SK-N-SH (cell line): ENCODE data around the gene SETD7. TPM values are rescaled to one million over a fixed set of nuclear protein-coding genes. Genes with fewer than 3 reads are reported as not detected.

ENCODE experiments used
- CTCF ChIA-PET: fragments of 300-600, 350-600 bp; formaldehyde crosslinking; extraction: SDS; loops from one replicate; lab custom pipeline; 2021; lab: Yijun Ruan, JAX
- POLR2A ChIA-PET: fragments of 350-600 bp; sonication (Branson Sonifier 250); formaldehyde crosslinking; extraction: SDS; loops from one replicate; lab custom pipeline; 2020; ENCODE audit warnings: antibody characterized with exemption, inconsistent platforms; lab: Yijun Ruan, JAX
- DNase-seq: peaks from one replicate; pipeline ENCODE4 v3.0.0; 2012
- H2AFZ ChIP-seq: fragments of 200-600 bp; sonication (generic); 2 replicates; pipeline ENCODE4 v1.8.1; 2016; ENCODE audit warnings: antibody characterized with exemption, mild to moderate bottlenecking, low read depth
- H3F3A ChIP-seq: fragments of 200-600 bp; sonication (generic); replicated peaks from 2 replicates; pipeline ENCODE3; 2016; ENCODE audit warnings: antibody characterized with exemption, mild to moderate bottlenecking; ENCODE audit not compliant: insufficient read depth
- H3K27ac ChIP-seq, 2 experiments: fragments of 200-500 bp in 1 of 2; fragments of 200-600 bp in 1 of 2; sonication (Bioruptor generic) in 1 of 2; sonication (generic), shearing (Covaris generic) in 1 of 2; 2 replicates each; pipeline versions ENCODE4 v1.5.1 to v1.6.1; 2014 to 2016; ENCODE audit warnings: low read depth in 2 of 2, inconsistent platforms in 1 of 2, low read length in 1 of 2, mild to moderate bottlenecking in 1 of 2, mixed read lengths in 1 of 2
- H3K27me3 ChIP-seq: fragments of 200-600 bp; sonication (generic), shearing (Covaris generic); 2 replicates; pipeline ENCODE4 v1.6.1; 2016; ENCODE audit warnings: mixed run types; ENCODE audit not compliant: insufficient read depth
- H3K36me3 ChIP-seq, 2 experiments: fragments of 200-500 bp in 1 of 2; fragments of 200-600 bp in 1 of 2; sonication (Bioruptor generic) in 1 of 2; sonication (generic) in 1 of 2; replicated peaks in 1 of 2; 2 replicates each; pipeline versions ENCODE3 to v1.5.1; 2014 to 2016; ENCODE audit warnings: low read length in 1 of 2, mild to moderate bottlenecking in 1 of 2; ENCODE audit not compliant: insufficient read depth in 2 of 2, control insufficient read depth in 1 of 2
- H3K4me1 ChIP-seq, 2 experiments: fragments of 200-500 bp in 1 of 2; fragments of 200-600 bp in 1 of 2; sonication (Bioruptor generic) in 1 of 2; sonication (generic), shearing (Covaris generic) in 1 of 2; 2 replicates each; pipeline versions ENCODE4 v1.5.1 to v1.6.1; 2014 to 2016; ENCODE audit warnings: low read depth in 1 of 2, low read length in 1 of 2, mixed run types in 1 of 2; ENCODE audit not compliant: insufficient read depth in 2 of 2, control insufficient read depth in 1 of 2
- H3K4me2 ChIP-seq: fragments of 200-600 bp; sonication (generic), shearing (Covaris generic); 2 replicates; pipeline ENCODE4 v1.6.1; 2017; ENCODE audit warnings: mixed run types
- H3K4me3 ChIP-seq, 2 experiments: fragments of 200-500 bp in 1 of 2; fragments of 200-600 bp in 1 of 2; sonication (Bioruptor generic) in 1 of 2; sonication (generic), shearing (Covaris generic) in 1 of 2; 2 replicates each; pipeline versions ENCODE4 v1.5.1 to v1.8.1; 2014 to 2016; ENCODE audit warnings: low read depth in 2 of 2, inconsistent platforms in 1 of 2, low read length in 1 of 2, mild to moderate bottlenecking in 1 of 2, mixed read lengths in 1 of 2, moderate library complexity in 1 of 2
- H3K79me2 ChIP-seq: fragments of 200-600 bp; sonication (generic); 2 replicates; pipeline ENCODE4 v1.8.1; 2017; ENCODE audit warnings: mild to moderate bottlenecking; ENCODE audit not compliant: insufficient read depth
- H3K9ac ChIP-seq: fragments of 200-600 bp; sonication (generic); 2 replicates; pipeline ENCODE4 v1.6.1; 2017; ENCODE audit warnings: mixed run types
- H3K9me2 ChIP-seq: fragments of 200-600 bp; sonication (generic); 2 replicates; pipeline ENCODE4 v1.6.1; 2017; ENCODE audit warnings: mixed run types
- H3K9me3 ChIP-seq: fragments of 200-600 bp; sonication (generic); 2 replicates; pipeline ENCODE4 v1.6.1; 2017; ENCODE audit warnings: mixed run types, mild to moderate bottlenecking, moderate library complexity
- H4K20me1 ChIP-seq: fragments of 200-600 bp; sonication (generic); 2 replicates; pipeline ENCODE4 v1.6.1; 2017; ENCODE audit warnings: mild to moderate bottlenecking, mixed run types; ENCODE audit not compliant: insufficient read depth
- CHD2 ChIP-seq: fragments of 150-350 bp; IDR thresholded peaks from 2 replicates; pipeline ENCODE4 v1.6.1; 2018; ENCODE audit warnings: low read length; ENCODE audit not compliant: partially characterized antibody
- ELF1 ChIP-seq: IDR thresholded peaks from 2 replicates; pipeline ENCODE4 v1.4.0; 2012
- EZH2phosphoT487 ChIP-seq: fragments of 200-600 bp; sonication (generic); IDR thresholded peaks from 2 replicates; pipeline ENCODE4 v1.6.1; 2017; ENCODE audit warnings: low read depth, mixed run types, mild to moderate bottlenecking, antibody characterized with exemption, moderate library complexity, borderline replicate concordance
- FOSL2 ChIP-seq: IDR thresholded peaks from 2 replicates; pipeline ENCODE4 v1.4.0; 2012; ENCODE audit warnings: low read depth, mild to moderate bottlenecking, moderate library complexity, borderline replicate concordance
- GATA2 ChIP-seq: sonication (generic); formaldehyde crosslinking; IDR thresholded peaks from 2 replicates; pipeline ENCODE4 v1.5.0; 2020; ENCODE audit warnings: mild to moderate bottlenecking, missing genetic modification reagents
- JUND ChIP-seq: IDR thresholded peaks from 2 replicates; pipeline ENCODE4 v1.4.0; 2012
- MEF2A ChIP-seq: IDR thresholded peaks from 2 replicates; pipeline ENCODE4 v1.4.0; 2012; ENCODE audit warnings: low read depth, borderline replicate concordance
- MXI1 ChIP-seq: IDR thresholded peaks from 2 replicates; pipeline ENCODE4 v1.6.1; 2012; ENCODE audit warnings: mild to moderate bottlenecking, low read depth, low read length, improper control_type of control experiment
- RAD21 ChIP-seq: IDR thresholded peaks from 2 replicates; pipeline ENCODE4 v1.6.1; 2012; ENCODE audit warnings: mild to moderate bottlenecking, low read length
- RXRA ChIP-seq: IDR thresholded peaks from 2 replicates; pipeline ENCODE4 v1.4.0; 2012; ENCODE audit warnings: low read depth, mild to moderate bottlenecking, borderline replicate concordance
- SIN3A ChIP-seq: IDR thresholded peaks from 2 replicates; pipeline ENCODE4 v1.6.1; 2012; ENCODE audit warnings: low read depth, mild to moderate bottlenecking, low read length, moderate library complexity, borderline replicate concordance
- SMC3 ChIP-seq: IDR thresholded peaks from 2 replicates; pipeline ENCODE4 v1.6.1; 2012; ENCODE audit warnings: low read depth, low read length, improper control_type of control experiment
- TEAD4 ChIP-seq: IDR thresholded peaks from 2 replicates; pipeline ENCODE4 v1.4.0; 2012; ENCODE audit warnings: mild to moderate bottlenecking, borderline replicate concordance; ENCODE audit not compliant: insufficient read depth
- YY1 ChIP-seq: IDR thresholded peaks from 2 replicates; pipeline ENCODE4 v1.4.0; 2012; ENCODE audit warnings: low read depth, mild to moderate bottlenecking
- WGBS: methylation state at CpG from one replicate; pipeline ENCODE4 v1.1.6; 2017; ENCODE audit warnings: low lambda C conversion rate; 5-methylcytosine and 5-hydroxymethylcytosine counted together
- polyA plus RNA-seq, 3 experiments: library from polyadenylated mRNA; depleted of rRNA; stranded (reverse); fragments of >200 nt; gene quantifications; 2 replicates each; pipeline ENCODE4 v1.2.3, GENCODE V29; 2012
- TF ChIP-seq, protein P1 (sequence below): fragments of 200-600 bp; sonication (generic); IDR thresholded peaks from 2 replicates; pipeline ENCODE4 v1.6.1; 2017; ENCODE audit warnings: antibody characterized with exemption, mild to moderate bottlenecking, moderate library complexity
- TF ChIP-seq, protein P2 (sequence below): fragments of 150-350 bp; IDR thresholded peaks from 2 replicates; pipeline ENCODE4 v1.6.1; 2016; ENCODE audit warnings: mild to moderate bottlenecking, low read depth, low read length
- TF ChIP-seq, protein P3 (sequence below): IDR thresholded peaks from 2 replicates; pipeline ENCODE4; 2012
- TF ChIP-seq, protein P4 (sequence below): IDR thresholded peaks from 2 replicates; pipeline ENCODE4 v1.4.0; 2012; ENCODE audit warnings: low read depth, borderline replicate concordance
- TF ChIP-seq, protein P5 (sequence below): fragments of 150-350 bp; IDR thresholded peaks from 2 replicates; pipeline ENCODE4 v1.6.1; 2017; ENCODE audit warnings: antibody characterized with exemption, low read length, low read depth, borderline replicate concordance
- TF ChIP-seq, protein P6 (sequence below): IDR thresholded peaks from 2 replicates; pipeline ENCODE4 v1.6.1; 2012; ENCODE audit warnings: mild to moderate bottlenecking, low read depth, low read length, moderate library complexity
- TF ChIP-seq, protein P7 (sequence below): IDR thresholded peaks from 2 replicates; pipeline ENCODE4 v1.4.0; 2012; ENCODE audit warnings: low read depth

Gene SETD7
- polyA plus RNA-seq, 1 of the 3 experiments (the other 2 are of a cell fraction): 5.0 TPM

DNA sequence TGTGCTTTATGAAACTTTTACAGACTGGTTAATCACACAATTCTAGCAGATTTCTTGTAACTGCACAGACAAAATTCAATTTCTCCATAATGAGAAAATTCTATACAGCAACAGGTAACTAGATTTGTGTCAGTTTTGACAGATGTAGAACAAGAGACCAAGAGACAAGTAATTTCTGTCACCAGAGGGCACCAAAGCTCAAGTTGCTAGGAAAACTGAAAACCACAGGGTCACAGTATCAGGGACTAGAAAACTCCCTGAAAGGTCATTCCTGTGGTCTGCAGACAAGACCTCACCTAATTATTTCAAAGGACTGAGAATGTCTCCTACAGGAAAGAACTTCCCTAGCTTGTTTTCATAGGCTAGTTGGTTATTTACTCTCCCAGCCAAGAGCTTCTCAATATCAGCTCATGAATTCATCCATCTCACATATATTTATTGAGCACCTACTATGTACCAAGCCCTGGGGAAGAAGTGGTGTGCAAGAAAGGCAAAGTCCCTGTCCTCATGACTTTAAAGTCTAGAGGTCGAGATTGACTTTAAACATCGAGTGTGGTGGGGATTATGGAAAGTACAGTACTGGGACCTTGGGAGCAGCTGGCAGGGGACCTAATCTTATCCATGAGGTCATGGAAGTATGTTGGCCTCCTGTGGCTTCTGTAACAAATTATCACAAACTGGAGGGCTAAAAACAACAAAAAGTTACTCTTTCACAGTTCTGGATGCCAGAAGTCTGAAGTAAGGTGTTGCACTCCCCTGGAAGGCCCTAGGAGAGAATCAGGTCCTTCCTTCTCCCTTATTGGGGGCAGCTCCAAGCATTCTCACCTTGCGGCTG, 47.8 kb upstream of the SETD7 start:
- H3K4me3 ChIP-seq: no peak overlapping the region
- H3K27me3 ChIP-seq: no peaks in the 10 kb centered on the region
- H3K79me2 ChIP-seq: no peaks in the 10 kb centered on the region
- no peak overlapping the region for H2AFZ ChIP-seq
- DNase-seq: peak; percentile 55
- H3F3A ChIP-seq: no peaks in the 10 kb centered on the region
- POLR2A ChIA-PET: no interaction called here
- no peaks in the 10 kb centered on the region for H3K36me3 ChIP-seq
- H4K20me1 ChIP-seq: no peaks in the 10 kb centered on the region
- H3K27ac ChIP-seq: no peak overlapping the region
- CTCF ChIA-PET: interaction anchor here (0.5 to 5.8 kb wide), 37 partner anchors 9 to 1107 kb away, joined by 3 to 157 read pairs (median 6); no protein-coding TSS in a partner anchor
- no peaks in the 10 kb centered on the region for H3K9me3 ChIP-seq
- H3K9ac ChIP-seq: no peak overlapping the region
- H3K9me2 ChIP-seq: no peaks in the 10 kb centered on the region
- H3K4me2 ChIP-seq: no peak overlapping the region
- 50% methylated on average over 3 of the region's 3 CpGs for WGBS
- H3K4me1 ChIP-seq: peaks cover 0 to 17% of the 10 kb centered on the region in 2 experiments; a peak in 1 of 4 replicates
- TF ChIP-seq MXI1: no peak
- TF ChIP-seq, protein P1, sequence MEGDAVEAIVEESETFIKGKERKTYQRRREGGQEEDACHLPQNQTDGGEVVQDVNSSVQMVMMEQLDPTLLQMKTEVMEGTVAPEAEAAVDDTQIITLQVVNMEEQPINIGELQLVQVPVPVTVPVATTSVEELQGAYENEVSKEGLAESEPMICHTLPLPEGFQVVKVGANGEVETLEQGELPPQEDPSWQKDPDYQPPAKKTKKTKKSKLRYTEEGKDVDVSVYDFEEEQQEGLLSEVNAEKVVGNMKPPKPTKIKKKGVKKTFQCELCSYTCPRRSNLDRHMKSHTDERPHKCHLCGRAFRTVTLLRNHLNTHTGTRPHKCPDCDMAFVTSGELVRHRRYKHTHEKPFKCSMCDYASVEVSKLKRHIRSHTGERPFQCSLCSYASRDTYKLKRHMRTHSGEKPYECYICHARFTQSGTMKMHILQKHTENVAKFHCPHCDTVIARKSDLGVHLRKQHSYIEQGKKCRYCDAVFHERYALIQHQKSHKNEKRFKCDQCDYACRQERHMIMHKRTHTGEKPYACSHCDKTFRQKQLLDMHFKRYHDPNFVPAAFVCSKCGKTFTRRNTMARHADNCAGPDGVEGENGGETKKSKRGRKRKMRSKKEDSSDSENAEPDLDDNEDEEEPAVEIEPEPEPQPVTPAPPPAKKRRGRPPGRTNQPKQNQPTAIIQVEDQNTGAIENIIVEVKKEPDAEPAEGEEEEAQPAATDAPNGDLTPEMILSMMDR: peak; percentile 82
- TF ChIP-seq ELF1: no peak
- TF ChIP-seq FOSL2: no peak
- TF ChIP-seq, protein P2, sequence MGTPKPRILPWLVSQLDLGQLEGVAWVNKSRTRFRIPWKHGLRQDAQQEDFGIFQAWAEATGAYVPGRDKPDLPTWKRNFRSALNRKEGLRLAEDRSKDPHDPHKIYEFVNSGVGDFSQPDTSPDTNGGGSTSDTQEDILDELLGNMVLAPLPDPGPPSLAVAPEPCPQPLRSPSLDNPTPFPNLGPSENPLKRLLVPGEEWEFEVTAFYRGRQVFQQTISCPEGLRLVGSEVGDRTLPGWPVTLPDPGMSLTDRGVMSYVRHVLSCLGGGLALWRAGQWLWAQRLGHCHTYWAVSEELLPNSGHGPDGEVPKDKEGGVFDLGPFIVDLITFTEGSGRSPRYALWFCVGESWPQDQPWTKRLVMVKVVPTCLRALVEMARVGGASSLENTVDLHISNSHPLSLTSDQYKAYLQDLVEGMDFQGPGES: no peak
- TF ChIP-seq RXRA: no peak
- TF ChIP-seq, protein P3, sequence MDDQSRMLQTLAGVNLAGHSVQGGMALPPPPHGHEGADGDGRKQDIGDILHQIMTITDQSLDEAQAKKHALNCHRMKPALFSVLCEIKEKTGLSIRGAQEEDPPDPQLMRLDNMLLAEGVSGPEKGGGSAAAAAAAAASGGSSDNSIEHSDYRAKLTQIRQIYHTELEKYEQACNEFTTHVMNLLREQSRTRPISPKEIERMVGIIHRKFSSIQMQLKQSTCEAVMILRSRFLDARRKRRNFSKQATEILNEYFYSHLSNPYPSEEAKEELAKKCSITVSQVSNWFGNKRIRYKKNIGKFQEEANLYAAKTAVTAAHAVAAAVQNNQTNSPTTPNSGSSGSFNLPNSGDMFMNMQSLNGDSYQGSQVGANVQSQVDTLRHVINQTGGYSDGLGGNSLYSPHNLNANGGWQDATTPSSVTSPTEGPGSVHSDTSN: peak; percentile 18; the same call in 1 of the 2 replicates
- TF ChIP-seq JUND: no peak
- no peak for TF ChIP-seq SIN3A
- TF ChIP-seq, protein P4, sequence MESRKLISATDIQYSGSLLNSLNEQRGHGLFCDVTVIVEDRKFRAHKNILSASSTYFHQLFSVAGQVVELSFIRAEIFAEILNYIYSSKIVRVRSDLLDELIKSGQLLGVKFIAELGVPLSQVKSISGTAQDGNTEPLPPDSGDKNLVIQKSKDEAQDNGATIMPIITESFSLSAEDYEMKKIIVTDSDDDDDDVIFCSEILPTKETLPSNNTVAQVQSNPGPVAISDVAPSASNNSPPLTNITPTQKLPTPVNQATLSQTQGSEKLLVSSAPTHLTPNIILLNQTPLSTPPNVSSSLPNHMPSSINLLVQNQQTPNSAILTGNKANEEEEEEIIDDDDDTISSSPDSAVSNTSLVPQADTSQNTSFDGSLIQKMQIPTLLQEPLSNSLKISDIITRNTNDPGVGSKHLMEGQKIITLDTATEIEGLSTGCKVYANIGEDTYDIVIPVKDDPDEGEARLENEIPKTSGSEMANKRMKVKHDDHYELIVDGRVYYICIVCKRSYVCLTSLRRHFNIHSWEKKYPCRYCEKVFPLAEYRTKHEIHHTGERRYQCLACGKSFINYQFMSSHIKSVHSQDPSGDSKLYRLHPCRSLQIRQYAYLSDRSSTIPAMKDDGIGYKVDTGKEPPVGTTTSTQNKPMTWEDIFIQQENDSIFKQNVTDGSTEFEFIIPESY: no peak
- peak; percentile 63 for TF ChIP-seq SMC3
- TF ChIP-seq, protein P5, sequence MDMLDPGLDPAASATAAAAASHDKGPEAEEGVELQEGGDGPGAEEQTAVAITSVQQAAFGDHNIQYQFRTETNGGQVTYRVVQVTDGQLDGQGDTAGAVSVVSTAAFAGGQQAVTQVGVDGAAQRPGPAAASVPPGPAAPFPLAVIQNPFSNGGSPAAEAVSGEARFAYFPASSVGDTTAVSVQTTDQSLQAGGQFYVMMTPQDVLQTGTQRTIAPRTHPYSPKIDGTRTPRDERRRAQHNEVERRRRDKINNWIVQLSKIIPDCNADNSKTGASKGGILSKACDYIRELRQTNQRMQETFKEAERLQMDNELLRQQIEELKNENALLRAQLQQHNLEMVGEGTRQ: no peak
- TF ChIP-seq, protein P6, sequence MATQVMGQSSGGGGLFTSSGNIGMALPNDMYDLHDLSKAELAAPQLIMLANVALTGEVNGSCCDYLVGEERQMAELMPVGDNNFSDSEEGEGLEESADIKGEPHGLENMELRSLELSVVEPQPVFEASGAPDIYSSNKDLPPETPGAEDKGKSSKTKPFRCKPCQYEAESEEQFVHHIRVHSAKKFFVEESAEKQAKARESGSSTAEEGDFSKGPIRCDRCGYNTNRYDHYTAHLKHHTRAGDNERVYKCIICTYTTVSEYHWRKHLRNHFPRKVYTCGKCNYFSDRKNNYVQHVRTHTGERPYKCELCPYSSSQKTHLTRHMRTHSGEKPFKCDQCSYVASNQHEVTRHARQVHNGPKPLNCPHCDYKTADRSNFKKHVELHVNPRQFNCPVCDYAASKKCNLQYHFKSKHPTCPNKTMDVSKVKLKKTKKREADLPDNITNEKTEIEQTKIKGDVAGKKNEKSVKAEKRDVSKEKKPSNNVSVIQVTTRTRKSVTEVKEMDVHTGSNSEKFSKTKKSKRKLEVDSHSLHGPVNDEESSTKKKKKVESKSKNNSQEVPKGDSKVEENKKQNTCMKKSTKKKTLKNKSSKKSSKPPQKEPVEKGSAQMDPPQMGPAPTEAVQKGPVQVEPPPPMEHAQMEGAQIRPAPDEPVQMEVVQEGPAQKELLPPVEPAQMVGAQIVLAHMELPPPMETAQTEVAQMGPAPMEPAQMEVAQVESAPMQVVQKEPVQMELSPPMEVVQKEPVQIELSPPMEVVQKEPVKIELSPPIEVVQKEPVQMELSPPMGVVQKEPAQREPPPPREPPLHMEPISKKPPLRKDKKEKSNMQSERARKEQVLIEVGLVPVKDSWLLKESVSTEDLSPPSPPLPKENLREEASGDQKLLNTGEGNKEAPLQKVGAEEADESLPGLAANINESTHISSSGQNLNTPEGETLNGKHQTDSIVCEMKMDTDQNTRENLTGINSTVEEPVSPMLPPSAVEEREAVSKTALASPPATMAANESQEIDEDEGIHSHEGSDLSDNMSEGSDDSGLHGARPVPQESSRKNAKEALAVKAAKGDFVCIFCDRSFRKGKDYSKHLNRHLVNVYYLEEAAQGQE: no peak
- TF ChIP-seq YY1: no peak
- no peak for TF ChIP-seq TEAD4
- no peak for TF ChIP-seq CHD2
- TF ChIP-seq, protein P7, sequence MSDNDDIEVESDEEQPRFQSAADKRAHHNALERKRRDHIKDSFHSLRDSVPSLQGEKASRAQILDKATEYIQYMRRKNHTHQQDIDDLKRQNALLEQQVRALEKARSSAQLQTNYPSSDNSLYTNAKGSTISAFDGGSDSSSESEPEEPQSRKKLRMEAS: no peak
- no peak for TF ChIP-seq EZH2phosphoT487
- TF ChIP-seq RAD21: peak; percentile 84
- TF ChIP-seq GATA2 (CRISPR knock-in tag): no peak
- no peak for TF ChIP-seq MEF2A
